GM12878 (cell line): ENCODE data around the gene HS3ST6. TPM values are rescaled to one million over a fixed set of nuclear protein-coding genes. Genes with fewer than 3 reads are reported as not detected.

Experiments used
- ATAC-seq: fragments of 200-7000 bp; cut with Tn5 transposase; 3 replicates; pipeline ENCODE4 v1.9.1; 2020; ENCODE audit warnings: mild to moderate bottlenecking, moderate library complexity
- BruUV-seq: library from RNA; stranded (reverse); fragments of 400-500 nt; replicated peaks from 2 replicates; lab custom pipeline; 2021; lab: Mats Ljungman, UMichigan
- CTCF ChIA-PET: fragments of 300-600 bp; sonication (Branson Sonifier 250); formaldehyde crosslinking; extraction: SDS; loops from one replicate; lab custom pipeline; 2021; ENCODE audit warnings: inconsistent platforms; lab: Yijun Ruan, JAX
- POLR2A ChIA-PET: fragments of 350-600 bp; formaldehyde crosslinking; extraction: SDS; loops from one replicate; lab custom pipeline; 2021; ENCODE audit warnings: inconsistent platforms; lab: Charles Lee
- RAD21 ChIA-PET: fragments of 300-600 bp; sonication (Branson Sonifier 250); formaldehyde crosslinking; loops from one replicate; lab custom pipeline; 2023; ENCODE audit warnings: antibody characterized with exemption; ENCODE audit not compliant: unreplicated experiment; lab: Charles Lee
- SMC1A ChIA-PET: fragments of 300-600 bp; sonication (Branson Sonifier 250); formaldehyde crosslinking; loops from one replicate; lab custom pipeline; 2023; ENCODE audit not compliant: unreplicated experiment, uncharacterized antibody; lab: Charles Lee
- DNase-seq: peaks from one replicate; pipeline ENCODE4 v3.0.0-alpha.2; 2011; ENCODE audit warnings: low read depth, low spot score
- FAIRE-seq: peaks from 3 replicates; lab custom pipeline; 2011; peaks lifted over from hg19 to GRCh38; lab: Jason Lieb, UNC
- H2AFZ ChIP-seq: 2 replicates; pipeline ENCODE4 v1.6.0; 2011; ENCODE audit warnings: low read depth, low read length, control low read depth; ENCODE audit not compliant: control insufficient read depth
- H3K27ac ChIP-seq: 2 replicates; pipeline ENCODE4 v1.5.1; 2011; ENCODE audit warnings: control low read depth; ENCODE audit not compliant: control insufficient read depth, insufficient read depth
- H3K27me3 ChIP-seq, 2 experiments: replicated peaks in 1 of 2; 2 replicates each; pipeline versions ENCODE4 v1.6.0 to v1.6.1; 2011; ENCODE audit warnings: low read length in 1 of 2; ENCODE audit not compliant: control insufficient read depth in 2 of 2, insufficient read depth in 2 of 2
- H3K36me3 ChIP-seq, 2 experiments: 2 replicates each; pipeline ENCODE4 v1.5.1; 2011; ENCODE audit warnings: low read length in 1 of 2; ENCODE audit not compliant: control insufficient read depth in 2 of 2, insufficient read depth in 2 of 2
- H3K4me1 ChIP-seq: 2 replicates; pipeline ENCODE4 v1.6.1; 2011; ENCODE audit warnings: mild to moderate bottlenecking, low read length, moderate library complexity, mixed read lengths; ENCODE audit not compliant: control insufficient read depth, insufficient read depth
- H3K4me2 ChIP-seq: 2 replicates; pipeline ENCODE4 v1.6.0; 2011; ENCODE audit warnings: control low read depth; ENCODE audit not compliant: control insufficient read depth, insufficient read depth
- H3K4me3 ChIP-seq: fragments of 200-600 bp; sonication (generic); 2 replicates; pipeline ENCODE4 v1.5.1; 2016
- H3K79me2 ChIP-seq: 2 replicates; pipeline ENCODE4 v1.6.0; 2011; ENCODE audit warnings: low read length; ENCODE audit not compliant: control insufficient read depth, insufficient read depth
- H3K9ac ChIP-seq: 2 replicates; pipeline ENCODE4 v1.8.0; 2011; ENCODE audit warnings: low read length, control low read depth, mixed read lengths; ENCODE audit not compliant: control insufficient read depth, insufficient read depth
- H3K9me3 ChIP-seq: replicated peaks from 3 replicates; pipeline ENCODE4 v1.5.1; 2011; ENCODE audit warnings: mild to moderate bottlenecking, low read length; ENCODE audit not compliant: control insufficient read depth, insufficient read depth
- H4K20me1 ChIP-seq: 2 replicates; pipeline ENCODE4 v1.6.0; 2011; ENCODE audit not compliant: control insufficient read depth, insufficient read depth
- ATF3 ChIP-seq: IDR thresholded peaks from 2 replicates; pipeline ENCODE4 v1.6.1; 2011; ENCODE audit warnings: low read depth, mild to moderate bottlenecking, low read length, moderate library complexity, borderline replicate concordance; ENCODE audit errors: extremely low read depth
- BMI1 ChIP-seq: fragments of 450-650 bp; IDR thresholded peaks from 2 replicates; pipeline ENCODE4 v1.6.1; 2016; ENCODE audit warnings: mild to moderate bottlenecking, moderate library complexity, borderline replicate concordance
- HDGF ChIP-seq: fragments of 450-650 bp; IDR thresholded peaks from 2 replicates; pipeline ENCODE4 v1.6.1; 2016; ENCODE audit warnings: antibody characterized with exemption
- JUND ChIP-seq: IDR thresholded peaks from 2 replicates; pipeline ENCODE4 v1.6.1; 2012; ENCODE audit warnings: low read depth, mild to moderate bottlenecking, low read length, improper control_type of control experiment, moderate library complexity
- NFXL1 ChIP-seq: fragments of 450-650 bp; IDR thresholded peaks from 2 replicates; pipeline ENCODE4 v1.6.1; 2017; ENCODE audit warnings: antibody characterized with exemption, mild to moderate bottlenecking, borderline replicate concordance
- NFYB ChIP-seq: IDR thresholded peaks from 2 replicates; pipeline ENCODE4 v1.6.1; 2011; ENCODE audit warnings: low read depth, mild to moderate bottlenecking, low read length, improper control_type of control experiment, moderate library complexity; ENCODE audit not compliant: insufficient read depth
- NR2C1 ChIP-seq: fragments of 450-650 bp; IDR thresholded peaks from 2 replicates; pipeline ENCODE4 v1.6.1; 2017; ENCODE audit warnings: antibody characterized with exemption, mild to moderate bottlenecking, moderate library complexity
- PAX5 ChIP-seq: IDR thresholded peaks from 2 replicates; pipeline ENCODE4 v1.6.1; 2011; ENCODE audit warnings: low read depth, low read length, borderline replicate concordance
- SIN3A ChIP-seq: IDR thresholded peaks from 2 replicates; pipeline ENCODE4 v1.6.1; 2012; ENCODE audit warnings: low read depth, low read length, improper control_type of control experiment
- SKIL ChIP-seq: fragments of 450-650 bp; IDR thresholded peaks from 2 replicates; pipeline ENCODE4 v1.6.1; 2017; ENCODE audit warnings: mild to moderate bottlenecking, low read depth, inconsistent platforms; ENCODE audit not compliant: poor library complexity, severe bottlenecking
- WGBS: methylation state at CpG from one replicate; pipeline ENCODE4 v1.1.6; 2016; ENCODE audit warnings: low lambda C conversion rate; ENCODE audit not compliant: insufficient replicate concordance, insufficient coverage; ENCODE audit errors: missing lambda C conversion rate; 5-methylcytosine and 5-hydroxymethylcytosine counted together
- in situ Hi-C: fragments of 300-500 bp; cut with MboI; formaldehyde crosslinking; loops from 9 replicates; pipeline ENCODE4 v1.14.3; 2018; ENCODE audit warnings: mixed read lengths
- intact Hi-C: fragments of 100-400 bp; cut with micrococcal nuclease; formaldehyde crosslinking; loops from one replicate; pipeline ENCODE4 v1.14.2; 2022; ENCODE audit not compliant: unreplicated experiment
- polyA plus RNA-seq, 11 experiments: library from polyadenylated mRNA; depleted of rRNA in 4 of 11; unstranded in 6 of 11; stranded (reverse) in 5 of 11; fragments of >200 nt; fragmentation: Nextera tagmentation in 4 of 11; fragmentation: Illumina TruSeq in 1 of 11; extraction: Ambion mirVana in 4 of 11; extraction: Trizol in 1 of 11; gene quantifications; 1 replicate in 1 of 11; 2 replicates in 10 of 11; pipeline versions ENCODE4 v1.2.1 to v1.2.3, GENCODE V29; 2011 to 2016; ENCODE audit warnings: inconsistent platforms in 2 of 11, missing spikeins in 2 of 11, low read depth in 1 of 11
- total RNA-seq, 4 experiments: library from RNA; depleted of rRNA in 3 of 4; stranded (reverse); fragments of >200 nt in 3 of 4; fragmentation: Illumina TruSeq in 1 of 4; extraction: Trizol in 1 of 4; gene quantifications; 2 replicates each; pipeline versions ENCODE4 v1.2.1 to v1.2.3, GENCODE V29; 2013 to 2021

Gene HS3ST6
- total and polyA plus RNA-seq, 10 of the 15 experiments (the other 5 are each of a cell fraction or from before 2014, with no cell fraction given) = not detected

- intact Hi-C loops (no loop called here), in situ Hi-C loops (no loop called here)
- FAIRE-seq (no peak), ATAC-seq (no peak), DNase-seq (no peak)
- ChIA-PET SMC1A (no interaction called here), CTCF (no interaction called here), RAD21 (no interaction called here), POLR2A (no interaction called here)
- Histone ChIP-seq H3K4me2 (no peak overlapping the region), H2AFZ (no peak overlapping the region), H3K27me3 (no peaks in the 10 kb centered on the region; a peak in 1 of 4 replicates), H4K20me1 (no peaks in the 10 kb centered on the region), H3K27ac (no peak overlapping the region), H3K36me3 (no peaks in the 10 kb centered on the region), H3K4me1 (peaks cover under 1% of the 10 kb centered on the region; the same call in 1 of the 2 replicates), H3K4me3 (no peak overlapping the region), H3K79me2 (no peaks in the 10 kb centered on the region), H3K9me3 (no peaks in the 10 kb centered on the region), H3K9ac (no peak overlapping the region)
- TF ChIP-seq PAX5 = no peak
- TF ChIP-seq NFYB = no peak
- no peak for TF ChIP-seq SKIL
- no peak for TF ChIP-seq NR2C1
- no peak for TF ChIP-seq HDGF
- TF ChIP-seq JUND = no peak
- TF ChIP-seq NFXL1 = no peak
- TF ChIP-seq SIN3A = no peak
- no peak for TF ChIP-seq BMI1
- no peak for TF ChIP-seq ATF3
- WGBS = 61% methylated on average over 22 of the region's 22 CpGs
- BruUV-seq = no TSS peak
Measured at GRCh38 chr16:1953734-1954133, 35.5 kb upstream of the HS3ST6 start.
